Glutamatergic neuron (in vitro differentiated cells): Measurements from ENCODE around the gene PSMB3. TPM values are rescaled to one million over a fixed set of nuclear protein-coding genes. Genes with fewer than 3 reads are reported as not detected.
A peak's percentile ranks its signal among the peaks of the same experiment; 100 is the strongest.

Experiments
- DNase-seq: peaks from one replicate; pipeline ENCODE4 v3.0.0; 2022
- H3K27ac Mint-ChIP-seq: one replicate; pipeline ENCODE4 v1.8.0; 2020; ENCODE audit warnings: mild to moderate bottlenecking, mixed read lengths, inconsistent platforms; ENCODE audit not compliant: unreplicated experiment
- H3K27me3 Mint-ChIP-seq: one replicate; pipeline ENCODE4 v1.8.0; 2020; ENCODE audit warnings: mild to moderate bottlenecking, moderate library complexity, mixed read lengths, inconsistent platforms; ENCODE audit not compliant: unreplicated experiment
- H3K36me3 Mint-ChIP-seq: one replicate; pipeline ENCODE4 v1.8.0; 2020; ENCODE audit warnings: mild to moderate bottlenecking, mixed read lengths, inconsistent platforms; ENCODE audit not compliant: unreplicated experiment
- H3K4me1 Mint-ChIP-seq: one replicate; pipeline ENCODE4 v1.8.0; 2020; ENCODE audit warnings: mild to moderate bottlenecking, low read depth, mixed read lengths, inconsistent platforms; ENCODE audit not compliant: unreplicated experiment
- H3K4me3 Mint-ChIP-seq: one replicate; pipeline ENCODE4 v1.8.0; 2020; ENCODE audit warnings: mild to moderate bottlenecking, mixed read lengths, inconsistent platforms; ENCODE audit not compliant: unreplicated experiment
- H3K9me3 Mint-ChIP-seq: one replicate; pipeline ENCODE4 v1.8.0; 2020; ENCODE audit warnings: mild to moderate bottlenecking, moderate library complexity, mixed read lengths, inconsistent platforms; ENCODE audit not compliant: unreplicated experiment
- CTCF ChIP-seq: fragments of 200-600 bp; sonication (generic); IDR thresholded peaks from one replicate; pipeline ENCODE4 v1.5.0; 2021; ENCODE audit not compliant: partially characterized antibody, unreplicated experiment
- total RNA-seq: library from RNA; stranded (reverse); fragmentation: NEBNext Ultra II Directional; extraction: Animal tissue kit (Norgen Biotek cat#: 25700); gene quantifications from one replicate; pipeline ENCODE4 v1.2.1, GENCODE V29; 2021; ENCODE audit not compliant: unreplicated experiment

PSMB3 gene
- total RNA-seq, 1 donor from 2014 or later: 121 TPM

DNA sequence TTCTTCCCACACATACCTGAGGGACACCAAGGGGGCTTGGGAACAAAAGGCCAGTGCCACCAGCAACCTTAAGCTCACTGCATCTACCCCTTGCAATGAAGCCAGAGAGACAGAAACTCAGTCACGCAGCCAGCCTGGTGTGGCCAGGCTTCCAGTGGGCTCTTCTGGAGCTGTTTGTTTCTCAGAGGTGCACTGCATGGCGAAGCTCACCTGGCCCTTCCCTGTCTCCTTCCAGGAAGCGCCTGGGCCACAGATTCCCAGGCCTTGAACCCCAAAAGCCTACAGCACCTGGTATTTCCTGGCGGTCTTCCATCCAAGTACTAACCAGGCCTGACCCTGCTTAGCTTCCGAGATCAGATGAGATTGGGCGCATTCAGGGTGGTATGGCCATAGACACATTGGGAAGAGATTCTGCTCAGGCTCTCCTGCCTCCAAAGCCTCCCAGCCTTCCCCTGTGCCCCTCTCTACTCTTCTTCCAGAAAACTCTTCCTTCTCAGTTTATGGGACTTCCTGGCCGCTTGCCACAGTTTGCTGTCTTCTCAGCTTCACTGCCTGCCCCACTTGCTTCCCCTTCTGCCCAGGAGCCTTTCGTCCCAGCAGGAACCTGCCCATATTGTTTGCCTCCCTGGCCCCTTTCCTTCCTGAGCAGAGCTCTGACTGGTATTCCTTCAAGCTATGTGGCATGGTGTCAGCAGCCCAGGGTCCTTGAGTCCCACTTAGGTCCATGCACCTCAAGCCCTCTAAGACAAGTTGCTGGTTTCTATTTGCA, 20.8 kb upstream of the PSMB3 start:
- no peaks in the 10 kb centered on the region for H3K36me3 Mint-ChIP-seq
- no peak overlapping the region for H3K27ac Mint-ChIP-seq
- peaks cover 7% of the 10 kb centered on the region for H3K27me3 Mint-ChIP-seq
- TF ChIP-seq CTCF: no peak
- no peaks in the 10 kb centered on the region for H3K4me1 Mint-ChIP-seq
- peaks cover 14% of the 10 kb centered on the region for H3K9me3 Mint-ChIP-seq
- no peak for DNase-seq
- peak overlapping the region; percentile 55 for H3K4me3 Mint-ChIP-seq

- Mint-ChIP-seq H3K9me3 (peaks cover 14% of the 10 kb centered on the region), H3K27ac (no peak overlapping the region), H3K36me3 (no peaks in the 10 kb centered on the region), H3K4me1 (no peaks in the 10 kb centered on the region), H3K4me3 (no peak overlapping the region), H3K27me3 (peaks cover 7% of the 10 kb centered on the region)
- no peak for DNase-seq
- TF ChIP-seq CTCF: no peak
Observed at GRCh38 chr17:38732376-38733281, 19.9 kb upstream of the PSMB3 start.

DNA sequence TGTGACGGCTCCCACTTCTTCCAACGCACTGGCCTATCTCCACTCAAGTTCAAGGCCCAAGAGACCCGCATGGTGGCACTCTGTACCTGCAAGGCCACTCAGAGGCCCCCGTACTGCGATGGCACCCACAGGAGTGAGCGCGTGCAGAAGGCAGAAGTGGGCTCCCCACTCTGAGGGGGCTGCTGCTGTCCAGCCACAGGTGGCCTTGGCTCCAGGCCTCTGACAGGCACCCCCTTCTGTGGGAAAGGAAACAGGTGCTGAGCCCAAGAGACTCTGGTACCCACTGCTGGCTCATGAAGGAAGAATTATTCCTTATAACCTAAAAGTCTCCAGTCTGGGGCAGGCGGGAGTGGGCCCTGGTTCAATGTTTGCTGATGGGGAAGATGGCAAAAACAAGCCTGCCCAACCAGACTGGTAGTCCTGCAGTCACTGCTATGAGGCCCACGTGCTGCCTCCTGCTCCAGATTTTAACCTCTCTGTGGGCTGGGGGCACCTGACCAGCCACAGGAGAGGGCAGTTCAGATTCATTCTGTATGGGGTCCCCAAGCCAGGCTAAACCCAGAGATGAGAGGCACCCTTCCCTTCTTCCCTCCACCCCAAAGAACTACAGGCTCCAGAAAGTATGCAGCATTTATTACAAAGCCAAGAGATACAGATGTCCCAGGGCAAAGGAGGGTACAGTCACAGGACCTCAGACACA, 19.1 kb upstream of the PSMB3 start:
- Mint-ChIP-seq H3K4me3 (no peak overlapping the region), H3K27me3 (peaks cover 8% of the 10 kb centered on the region), H3K36me3 (peaks cover 5% of the 10 kb centered on the region), H3K9me3 (peaks cover 13% of the 10 kb centered on the region), H3K27ac (no peak overlapping the region), H3K4me1 (no peaks in the 10 kb centered on the region)
- DNase-seq: no peak
- TF ChIP-seq CTCF: no peak

DNA sequence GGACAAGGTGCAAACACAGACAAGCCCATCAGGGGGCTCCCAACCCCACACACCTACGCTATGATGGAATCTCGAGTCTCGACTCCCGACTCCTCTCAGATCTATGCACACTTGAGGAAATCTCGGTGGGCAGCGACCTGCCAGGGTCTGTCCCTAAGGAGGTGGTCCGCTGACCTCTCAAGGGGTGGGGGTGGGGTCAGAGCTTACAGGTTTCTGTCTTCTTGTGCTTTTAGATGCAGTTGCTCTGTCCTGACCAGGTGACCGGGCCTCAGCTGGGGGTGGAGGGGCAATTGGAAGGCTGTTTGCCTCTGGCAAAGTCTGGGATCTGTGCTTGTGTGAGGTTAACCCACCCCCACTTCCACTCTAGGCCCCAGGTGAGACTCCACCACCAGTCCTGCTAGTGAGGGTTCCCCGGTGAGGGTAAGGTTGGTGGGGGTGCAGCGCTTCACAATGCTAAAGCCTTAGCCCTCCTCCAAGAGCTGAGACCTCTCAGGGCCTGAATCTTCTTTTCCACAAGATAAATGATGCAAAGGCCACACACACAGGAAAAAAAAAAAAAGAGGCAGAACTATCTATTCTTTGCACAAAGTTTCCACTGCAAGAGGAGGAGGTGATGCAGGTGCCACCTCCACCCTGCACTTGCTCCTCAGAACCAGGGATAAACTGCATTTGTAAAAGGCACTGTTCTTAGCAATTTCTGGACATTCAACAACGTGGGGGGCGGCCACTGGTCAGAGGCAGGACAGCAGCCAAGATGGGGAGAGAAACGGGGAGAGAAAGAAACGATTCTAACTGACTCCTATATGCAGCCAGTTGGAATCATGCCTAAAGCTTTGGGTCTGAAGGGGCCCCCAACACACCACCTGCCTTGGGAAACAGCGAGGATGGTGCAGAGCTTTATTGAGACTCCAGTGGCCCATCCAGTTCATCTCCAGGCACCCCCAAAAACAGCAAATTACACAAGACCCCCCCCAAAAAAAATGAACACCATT, 18.3 kb upstream of the PSMB3 start:
- H3K36me3 Mint-ChIP-seq: peaks cover 5% of the 10 kb centered on the region
- no peak for TF ChIP-seq CTCF
- no peaks in the 10 kb centered on the region for H3K4me1 Mint-ChIP-seq
- H3K27ac Mint-ChIP-seq: no peak overlapping the region
- no peak overlapping the region for H3K4me3 Mint-ChIP-seq
- H3K27me3 Mint-ChIP-seq: peaks cover 9% of the 10 kb centered on the region
- peaks cover 13% of the 10 kb centered on the region for H3K9me3 Mint-ChIP-seq
- DNase-seq: no peak
